ENCODE measurements around the gene MDN1.

- TF ChIP-seq CTCF (IDR thresholded peaks at IDR 0.05) (no peak), POLR2A (IDR thresholded peaks at IDR 0.05) (no peak)
Measured at GRCh38 chr6:89692256-89692655, 127.3 kb downstream of the MDN1 start.
